SK-N-SH (cell line): ENCODE measurements around the gene ZNF608. TPM values are rescaled to one million over a fixed set of nuclear protein-coding genes. Genes with fewer than 3 reads are reported as not detected.

Experiments used
- CTCF ChIA-PET: fragments of 300-600, 350-600 bp; formaldehyde crosslinking; extraction: SDS; loops from one replicate; lab custom pipeline; 2021; lab: Yijun Ruan, JAX
- POLR2A ChIA-PET: fragments of 350-600 bp; sonication (Branson Sonifier 250); formaldehyde crosslinking; extraction: SDS; loops from one replicate; lab custom pipeline; 2020; ENCODE audit warnings: antibody characterized with exemption, inconsistent platforms; lab: Yijun Ruan, JAX
- DNase-seq: peaks from one replicate; pipeline ENCODE4 v3.0.0; 2012
- H2AFZ ChIP-seq: fragments of 200-600 bp; sonication (generic); 2 replicates; pipeline ENCODE4 v1.8.1; 2016; ENCODE audit warnings: antibody characterized with exemption, mild to moderate bottlenecking, low read depth
- H3F3A ChIP-seq: fragments of 200-600 bp; sonication (generic); replicated peaks from 2 replicates; pipeline ENCODE3; 2016; ENCODE audit warnings: antibody characterized with exemption, mild to moderate bottlenecking; ENCODE audit not compliant: insufficient read depth
- H3K27ac ChIP-seq, 2 experiments: fragments of 200-500 bp in 1 of 2; fragments of 200-600 bp in 1 of 2; sonication (Bioruptor generic) in 1 of 2; sonication (generic), shearing (Covaris generic) in 1 of 2; 2 replicates each; pipeline versions ENCODE4 v1.5.1 to v1.6.1; 2014 to 2016; ENCODE audit warnings: low read depth in 2 of 2, inconsistent platforms in 1 of 2, low read length in 1 of 2, mild to moderate bottlenecking in 1 of 2, mixed read lengths in 1 of 2
- H3K27me3 ChIP-seq: fragments of 200-600 bp; sonication (generic), shearing (Covaris generic); 2 replicates; pipeline ENCODE4 v1.6.1; 2016; ENCODE audit warnings: mixed run types; ENCODE audit not compliant: insufficient read depth
- H3K36me3 ChIP-seq, 2 experiments: fragments of 200-500 bp in 1 of 2; fragments of 200-600 bp in 1 of 2; sonication (Bioruptor generic) in 1 of 2; sonication (generic) in 1 of 2; replicated peaks in 1 of 2; 2 replicates each; pipeline versions ENCODE3 to v1.5.1; 2014 to 2016; ENCODE audit warnings: low read length in 1 of 2, mild to moderate bottlenecking in 1 of 2; ENCODE audit not compliant: insufficient read depth in 2 of 2, control insufficient read depth in 1 of 2
- H3K4me1 ChIP-seq, 2 experiments: fragments of 200-500 bp in 1 of 2; fragments of 200-600 bp in 1 of 2; sonication (Bioruptor generic) in 1 of 2; sonication (generic), shearing (Covaris generic) in 1 of 2; 2 replicates each; pipeline versions ENCODE4 v1.5.1 to v1.6.1; 2014 to 2016; ENCODE audit warnings: low read depth in 1 of 2, low read length in 1 of 2, mixed run types in 1 of 2; ENCODE audit not compliant: insufficient read depth in 2 of 2, control insufficient read depth in 1 of 2
- H3K4me2 ChIP-seq: fragments of 200-600 bp; sonication (generic), shearing (Covaris generic); 2 replicates; pipeline ENCODE4 v1.6.1; 2017; ENCODE audit warnings: mixed run types
- H3K4me3 ChIP-seq, 2 experiments: fragments of 200-500 bp in 1 of 2; fragments of 200-600 bp in 1 of 2; sonication (Bioruptor generic) in 1 of 2; sonication (generic), shearing (Covaris generic) in 1 of 2; 2 replicates each; pipeline versions ENCODE4 v1.5.1 to v1.8.1; 2014 to 2016; ENCODE audit warnings: low read depth in 2 of 2, inconsistent platforms in 1 of 2, low read length in 1 of 2, mild to moderate bottlenecking in 1 of 2, mixed read lengths in 1 of 2, moderate library complexity in 1 of 2
- H3K79me2 ChIP-seq: fragments of 200-600 bp; sonication (generic); 2 replicates; pipeline ENCODE4 v1.8.1; 2017; ENCODE audit warnings: mild to moderate bottlenecking; ENCODE audit not compliant: insufficient read depth
- H3K9ac ChIP-seq: fragments of 200-600 bp; sonication (generic); 2 replicates; pipeline ENCODE4 v1.6.1; 2017; ENCODE audit warnings: mixed run types
- H3K9me2 ChIP-seq: fragments of 200-600 bp; sonication (generic); 2 replicates; pipeline ENCODE4 v1.6.1; 2017; ENCODE audit warnings: mixed run types
- H3K9me3 ChIP-seq: fragments of 200-600 bp; sonication (generic); 2 replicates; pipeline ENCODE4 v1.6.1; 2017; ENCODE audit warnings: mixed run types, mild to moderate bottlenecking, moderate library complexity
- H4K20me1 ChIP-seq: fragments of 200-600 bp; sonication (generic); 2 replicates; pipeline ENCODE4 v1.6.1; 2017; ENCODE audit warnings: mild to moderate bottlenecking, mixed run types; ENCODE audit not compliant: insufficient read depth
- ELF1 ChIP-seq: IDR thresholded peaks from 2 replicates; pipeline ENCODE4 v1.4.0; 2012
- EP300 ChIP-seq, 2 experiments: IDR thresholded peaks; 2 replicates each; pipeline versions ENCODE4 v1.4.0 to v1.6.1; 2012; ENCODE audit warnings: borderline replicate concordance in 1 of 2, low read depth in 1 of 2, low read length in 1 of 2
- EZH2phosphoT487 ChIP-seq: fragments of 200-600 bp; sonication (generic); IDR thresholded peaks from 2 replicates; pipeline ENCODE4 v1.6.1; 2017; ENCODE audit warnings: low read depth, mixed run types, mild to moderate bottlenecking, antibody characterized with exemption, moderate library complexity, borderline replicate concordance
- FOXJ3 ChIP-seq: sonication (generic); formaldehyde crosslinking; IDR thresholded peaks from 2 replicates; pipeline ENCODE4 v1.5.1; 2020; ENCODE audit warnings: mild to moderate bottlenecking, missing genetic modification reagents
- FOXM1 ChIP-seq: IDR thresholded peaks from 2 replicates; pipeline ENCODE4 v1.4.0; 2012; ENCODE audit warnings: low read depth, mild to moderate bottlenecking
- JUND ChIP-seq: IDR thresholded peaks from 2 replicates; pipeline ENCODE4 v1.4.0; 2012
- MAX ChIP-seq: IDR thresholded peaks from 2 replicates; pipeline ENCODE4 v1.4.0; 2012; ENCODE audit warnings: low read depth
- MEF2A ChIP-seq: IDR thresholded peaks from 2 replicates; pipeline ENCODE4 v1.4.0; 2012; ENCODE audit warnings: low read depth, borderline replicate concordance
- PBX3 ChIP-seq: IDR thresholded peaks from 2 replicates; pipeline ENCODE4; 2012
- POLR2AphosphoS5 ChIP-seq: IDR thresholded peaks from 2 replicates; pipeline ENCODE4 v1.6.1; 2012; ENCODE audit warnings: low read depth, low read length
- REST ChIP-seq: IDR thresholded peaks from 2 replicates; pipeline ENCODE4 v1.6.1; 2012; ENCODE audit warnings: mild to moderate bottlenecking, low read depth, low read length, moderate library complexity
- SIN3A ChIP-seq: IDR thresholded peaks from 2 replicates; pipeline ENCODE4 v1.6.1; 2012; ENCODE audit warnings: low read depth, mild to moderate bottlenecking, low read length, moderate library complexity, borderline replicate concordance
- SMC3 ChIP-seq: IDR thresholded peaks from 2 replicates; pipeline ENCODE4 v1.6.1; 2012; ENCODE audit warnings: low read depth, low read length, improper control_type of control experiment
- TCF12 ChIP-seq: IDR thresholded peaks from 2 replicates; pipeline ENCODE4 v1.4.0; 2012
- TEAD4 ChIP-seq: IDR thresholded peaks from 2 replicates; pipeline ENCODE4 v1.4.0; 2012; ENCODE audit warnings: mild to moderate bottlenecking, borderline replicate concordance; ENCODE audit not compliant: insufficient read depth
- WGBS: methylation state at CpG from one replicate; pipeline ENCODE4 v1.1.6; 2017; ENCODE audit warnings: low lambda C conversion rate; 5-methylcytosine and 5-hydroxymethylcytosine counted together
- polyA plus RNA-seq, 3 experiments: library from polyadenylated mRNA; depleted of rRNA; stranded (reverse); fragments of >200 nt; gene quantifications; 2 replicates each; pipeline ENCODE4 v1.2.3, GENCODE V29; 2012
- TF ChIP-seq, protein P1 (sequence below): IDR thresholded peaks from 2 replicates; pipeline ENCODE4 v1.4.0; 2012; ENCODE audit warnings: low read depth, borderline replicate concordance
- TF ChIP-seq, protein P2 (sequence below): fragments of 150-350 bp; IDR thresholded peaks from 2 replicates; pipeline ENCODE4 v1.6.1; 2017; ENCODE audit warnings: antibody characterized with exemption, low read length, low read depth, borderline replicate concordance

The ZNF608 gene
- polyA plus RNA-seq, 1 of the 3 experiments (the other 2 are of a cell fraction): 4.9 TPM

DNA sequence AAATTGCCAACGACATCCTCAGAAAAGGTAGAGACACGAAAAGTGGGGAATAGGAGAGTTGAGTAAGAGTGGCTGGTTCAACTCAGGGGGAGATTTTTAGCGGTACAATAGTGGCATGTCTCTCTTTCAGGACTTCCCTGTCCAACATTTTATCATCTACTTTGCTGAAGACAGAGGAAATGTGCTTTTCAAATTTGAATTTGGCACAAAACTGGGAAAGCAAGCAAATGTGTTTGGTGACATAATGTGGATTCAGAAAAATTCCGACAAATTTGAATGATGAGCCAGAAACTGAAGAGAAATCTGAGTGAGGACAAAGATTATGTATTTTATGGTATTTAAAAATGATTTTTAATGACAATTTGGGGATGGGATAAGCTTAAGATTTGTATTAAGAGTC lies 33.6 kb upstream of the ZNF608 start:
- Histone ChIP-seq H3K9me2 (no peaks in the 10 kb centered on the region), H3K4me2 (no peak overlapping the region), H3K9ac (no peak overlapping the region), H2AFZ (no peak overlapping the region), H3F3A (no peaks in the 10 kb centered on the region), H3K27ac (no peak overlapping the region), H3K4me1 (no peaks in the 10 kb centered on the region), H3K36me3 (no peaks in the 10 kb centered on the region), H3K27me3 (no peaks in the 10 kb centered on the region), H3K79me2 (no peaks in the 10 kb centered on the region), H3K9me3 (no peaks in the 10 kb centered on the region), H4K20me1 (no peaks in the 10 kb centered on the region), H3K4me3 (no peak overlapping the region)
- ChIA-PET CTCF (no interaction called here), POLR2A (interaction anchor here (0.6 kb wide), 1 partner anchor 62 kb away, joined by 3 read pairs; no protein-coding TSS in a partner anchor)
- WGBS: 80% methylated on average over 4 of the region's 4 CpGs
- no peak for TF ChIP-seq SIN3A
- no peak for TF ChIP-seq FOXM1
- TF ChIP-seq PBX3: no peak
- TF ChIP-seq TEAD4: no peak
- no peak for TF ChIP-seq SMC3
- TF ChIP-seq MEF2A: no peak
- TF ChIP-seq POLR2AphosphoS5: no peak
- no peak for TF ChIP-seq EZH2phosphoT487
- TF ChIP-seq FOXJ3 (CRISPR knock-in tag): no peak
- no peak for TF ChIP-seq TCF12
- no peak for TF ChIP-seq JUND
- no peak for TF ChIP-seq EP300 (IDR thresholded peaks at IDR 0.05; ENCODE audit: borderline replicate concordance in 1 of 2, low read depth in 1 of 2, low read length in 1 of 2)
- no peak for TF ChIP-seq ELF1
- TF ChIP-seq MAX: no peak
- no peak for TF ChIP-seq REST
- TF ChIP-seq, protein P1, sequence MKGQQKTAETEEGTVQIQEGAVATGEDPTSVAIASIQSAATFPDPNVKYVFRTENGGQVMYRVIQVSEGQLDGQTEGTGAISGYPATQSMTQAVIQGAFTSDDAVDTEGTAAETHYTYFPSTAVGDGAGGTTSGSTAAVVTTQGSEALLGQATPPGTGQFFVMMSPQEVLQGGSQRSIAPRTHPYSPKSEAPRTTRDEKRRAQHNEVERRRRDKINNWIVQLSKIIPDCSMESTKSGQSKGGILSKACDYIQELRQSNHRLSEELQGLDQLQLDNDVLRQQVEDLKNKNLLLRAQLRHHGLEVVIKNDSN: no peak
- TF ChIP-seq, protein P2, sequence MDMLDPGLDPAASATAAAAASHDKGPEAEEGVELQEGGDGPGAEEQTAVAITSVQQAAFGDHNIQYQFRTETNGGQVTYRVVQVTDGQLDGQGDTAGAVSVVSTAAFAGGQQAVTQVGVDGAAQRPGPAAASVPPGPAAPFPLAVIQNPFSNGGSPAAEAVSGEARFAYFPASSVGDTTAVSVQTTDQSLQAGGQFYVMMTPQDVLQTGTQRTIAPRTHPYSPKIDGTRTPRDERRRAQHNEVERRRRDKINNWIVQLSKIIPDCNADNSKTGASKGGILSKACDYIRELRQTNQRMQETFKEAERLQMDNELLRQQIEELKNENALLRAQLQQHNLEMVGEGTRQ: no peak
- DNase-seq: no peak
